C4-2B (cell line): ENCODE results near the gene EVC2.

Experiments
- H3K27ac ChIP-seq: fragments of 450-650 bp; 2 replicates; pipeline ENCODE4 v1.5.1; 2017
- CTCF ChIP-seq: fragments of 450-650 bp; conservative IDR thresholded peaks from 2 replicates; pipeline ENCODE4 v1.5.1; 2017; ENCODE audit warnings: mild to moderate bottlenecking
- ZFX ChIP-seq: fragments of 450-650 bp; IDR thresholded peaks from 2 replicates; pipeline ENCODE4 v1.6.1; 2017

The EVC2 gene

DNA sequence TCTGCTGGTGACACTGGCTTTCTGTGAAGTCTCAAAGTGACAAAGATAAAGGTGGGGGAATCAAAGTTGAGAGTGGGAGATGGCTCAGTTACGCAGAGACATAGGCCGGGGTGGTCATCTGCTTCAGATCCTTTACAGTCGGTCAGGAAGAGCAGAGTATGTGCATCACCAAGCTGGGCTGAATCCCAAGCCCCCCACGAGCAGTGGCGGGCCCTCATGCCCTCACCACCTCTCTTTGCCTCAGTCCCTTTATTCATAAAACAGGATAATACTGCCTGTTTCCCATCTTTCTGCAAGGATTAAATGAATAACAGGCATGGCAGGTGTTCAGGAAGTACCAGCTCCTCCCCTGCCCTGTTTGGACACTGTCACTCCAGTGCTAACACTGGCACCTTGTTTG lies 135.6 kb downstream of the EVC2 start:
- no peak overlapping the region for H3K27ac ChIP-seq
- TF ChIP-seq ZFX (no peak), CTCF (no peak)

GRCh38 chr4:5572114-5572513 lies 136.2 kb downstream of the EVC2 start:
- TF ChIP-seq ZFX (no peak), CTCF (no peak)
- H3K27ac ChIP-seq, result no peak overlapping the region

- TF ChIP-seq CTCF (no peak), ZFX (no peak)
- H3K27ac ChIP-seq, result no peak overlapping the region
Measured at GRCh38 chr4:5571646-5572045, 136.7 kb downstream of the EVC2 start.

DNA sequence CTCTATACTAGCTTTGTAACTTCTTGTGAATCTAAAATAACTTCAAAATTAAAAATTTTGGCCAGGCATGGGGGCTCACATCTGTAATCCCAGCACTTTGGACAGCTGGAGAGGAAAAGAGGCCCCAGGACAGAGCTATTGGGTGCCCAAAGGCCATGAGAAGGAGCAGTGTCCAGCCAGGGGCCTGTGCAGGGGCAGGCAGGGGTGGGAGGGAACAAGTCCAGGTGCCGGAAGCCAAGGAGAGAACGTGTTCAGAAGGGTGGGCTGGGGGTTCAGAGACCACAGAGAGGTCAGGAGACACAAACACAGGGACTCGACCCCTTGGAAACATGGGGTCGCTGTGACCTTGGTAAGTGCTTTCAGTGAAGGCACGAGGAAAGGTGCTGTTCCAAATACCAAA lies 138.9 kb downstream of the EVC2 start:
- TF ChIP-seq ZFX, result no peak
- no peak for TF ChIP-seq CTCF
- H3K27ac ChIP-seq, result no peak overlapping the region

GRCh38 chr4:5568931-5569330 lies 139.4 kb downstream of the EVC2 start:
- TF ChIP-seq ZFX, result no peak
- no peak for TF ChIP-seq CTCF
- no peak overlapping the region for H3K27ac ChIP-seq

DNA sequence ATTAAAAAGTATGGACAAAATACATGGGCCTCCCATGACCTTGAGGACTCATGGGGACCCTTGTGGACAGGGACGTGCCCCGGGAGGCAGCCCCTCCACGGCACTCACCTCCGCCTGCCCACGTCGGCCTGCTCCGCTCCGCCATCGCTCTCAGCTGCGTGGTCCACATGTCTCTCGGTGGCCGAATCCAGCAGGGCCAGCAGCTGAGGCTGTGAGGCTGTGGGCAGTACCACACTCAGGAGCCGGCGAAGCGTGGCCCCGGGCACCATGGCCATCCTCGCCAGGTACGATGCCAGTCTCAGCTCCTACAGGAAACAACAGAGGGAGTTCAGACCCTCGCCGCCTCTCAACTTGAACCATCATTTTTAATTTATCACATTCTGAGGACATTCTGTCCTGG lies 140.0 kb downstream of the EVC2 start:
- H3K27ac ChIP-seq, result no peak overlapping the region
- no peak for TF ChIP-seq ZFX

- TF ChIP-seq CTCF (no peak), ZFX (no peak)
- H3K27ac ChIP-seq, result no peak overlapping the region
Measured at GRCh38 chr4:5566991-5567390, 141.4 kb downstream of the EVC2 start.

GRCh38 chr4:5566526-5566925 lies 141.8 kb downstream of the EVC2 start:
- no peak overlapping the region for H3K27ac ChIP-seq
- TF ChIP-seq ZFX (no peak), CTCF (no peak)
